SK-N-SH (cell line): ENCODE data around the gene POLR2A. TPM values are rescaled to one million over a fixed set of nuclear protein-coding genes. Genes with fewer than 3 reads are reported as not detected.

Source experiments
- CTCF ChIA-PET: fragments of 300-600, 350-600 bp; formaldehyde crosslinking; extraction: SDS; loops from one replicate; lab custom pipeline; 2021; lab: Yijun Ruan, JAX
- POLR2A ChIA-PET: fragments of 350-600 bp; sonication (Branson Sonifier 250); formaldehyde crosslinking; extraction: SDS; loops from one replicate; lab custom pipeline; 2020; ENCODE audit warnings: antibody characterized with exemption, inconsistent platforms; lab: Yijun Ruan, JAX
- DNase-seq: peaks from one replicate; pipeline ENCODE4 v3.0.0; 2012
- H2AFZ ChIP-seq: fragments of 200-600 bp; sonication (generic); 2 replicates; pipeline ENCODE4 v1.8.1; 2016; ENCODE audit warnings: antibody characterized with exemption, mild to moderate bottlenecking, low read depth
- H3F3A ChIP-seq: fragments of 200-600 bp; sonication (generic); replicated peaks from 2 replicates; pipeline ENCODE3; 2016; ENCODE audit warnings: antibody characterized with exemption, mild to moderate bottlenecking; ENCODE audit not compliant: insufficient read depth
- H3K27ac ChIP-seq, 2 experiments: fragments of 200-500 bp in 1 of 2; fragments of 200-600 bp in 1 of 2; sonication (Bioruptor generic) in 1 of 2; sonication (generic), shearing (Covaris generic) in 1 of 2; 2 replicates each; pipeline versions ENCODE4 v1.5.1 to v1.6.1; 2014 to 2016; ENCODE audit warnings: low read depth in 2 of 2, inconsistent platforms in 1 of 2, low read length in 1 of 2, mild to moderate bottlenecking in 1 of 2, mixed read lengths in 1 of 2
- H3K27me3 ChIP-seq: fragments of 200-600 bp; sonication (generic), shearing (Covaris generic); 2 replicates; pipeline ENCODE4 v1.6.1; 2016; ENCODE audit warnings: mixed run types; ENCODE audit not compliant: insufficient read depth
- H3K36me3 ChIP-seq, 2 experiments: fragments of 200-500 bp in 1 of 2; fragments of 200-600 bp in 1 of 2; sonication (Bioruptor generic) in 1 of 2; sonication (generic) in 1 of 2; replicated peaks in 1 of 2; 2 replicates each; pipeline versions ENCODE3 to v1.5.1; 2014 to 2016; ENCODE audit warnings: low read length in 1 of 2, mild to moderate bottlenecking in 1 of 2; ENCODE audit not compliant: insufficient read depth in 2 of 2, control insufficient read depth in 1 of 2
- H3K4me1 ChIP-seq, 2 experiments: fragments of 200-500 bp in 1 of 2; fragments of 200-600 bp in 1 of 2; sonication (Bioruptor generic) in 1 of 2; sonication (generic), shearing (Covaris generic) in 1 of 2; 2 replicates each; pipeline versions ENCODE4 v1.5.1 to v1.6.1; 2014 to 2016; ENCODE audit warnings: low read depth in 1 of 2, low read length in 1 of 2, mixed run types in 1 of 2; ENCODE audit not compliant: insufficient read depth in 2 of 2, control insufficient read depth in 1 of 2
- H3K4me2 ChIP-seq: fragments of 200-600 bp; sonication (generic), shearing (Covaris generic); 2 replicates; pipeline ENCODE4 v1.6.1; 2017; ENCODE audit warnings: mixed run types
- H3K4me3 ChIP-seq, 2 experiments: fragments of 200-500 bp in 1 of 2; fragments of 200-600 bp in 1 of 2; sonication (Bioruptor generic) in 1 of 2; sonication (generic), shearing (Covaris generic) in 1 of 2; 2 replicates each; pipeline versions ENCODE4 v1.5.1 to v1.8.1; 2014 to 2016; ENCODE audit warnings: low read depth in 2 of 2, inconsistent platforms in 1 of 2, low read length in 1 of 2, mild to moderate bottlenecking in 1 of 2, mixed read lengths in 1 of 2, moderate library complexity in 1 of 2
- H3K79me2 ChIP-seq: fragments of 200-600 bp; sonication (generic); 2 replicates; pipeline ENCODE4 v1.8.1; 2017; ENCODE audit warnings: mild to moderate bottlenecking; ENCODE audit not compliant: insufficient read depth
- H3K9ac ChIP-seq: fragments of 200-600 bp; sonication (generic); 2 replicates; pipeline ENCODE4 v1.6.1; 2017; ENCODE audit warnings: mixed run types
- H3K9me2 ChIP-seq: fragments of 200-600 bp; sonication (generic); 2 replicates; pipeline ENCODE4 v1.6.1; 2017; ENCODE audit warnings: mixed run types
- H3K9me3 ChIP-seq: fragments of 200-600 bp; sonication (generic); 2 replicates; pipeline ENCODE4 v1.6.1; 2017; ENCODE audit warnings: mixed run types, mild to moderate bottlenecking, moderate library complexity
- H4K20me1 ChIP-seq: fragments of 200-600 bp; sonication (generic); 2 replicates; pipeline ENCODE4 v1.6.1; 2017; ENCODE audit warnings: mild to moderate bottlenecking, mixed run types; ENCODE audit not compliant: insufficient read depth
- CTCF ChIP-seq: fragments of 200-600 bp; sonication (generic); IDR thresholded peaks from 2 replicates; pipeline ENCODE4 v1.6.1; 2017; ENCODE audit warnings: antibody characterized with exemption, mild to moderate bottlenecking, moderate library complexity
- EZH2phosphoT487 ChIP-seq: fragments of 200-600 bp; sonication (generic); IDR thresholded peaks from 2 replicates; pipeline ENCODE4 v1.6.1; 2017; ENCODE audit warnings: low read depth, mixed run types, mild to moderate bottlenecking, antibody characterized with exemption, moderate library complexity, borderline replicate concordance
- FOSL2 ChIP-seq: IDR thresholded peaks from 2 replicates; pipeline ENCODE4 v1.4.0; 2012; ENCODE audit warnings: low read depth, mild to moderate bottlenecking, moderate library complexity, borderline replicate concordance
- MXI1 ChIP-seq: IDR thresholded peaks from 2 replicates; pipeline ENCODE4 v1.6.1; 2012; ENCODE audit warnings: mild to moderate bottlenecking, low read depth, low read length, improper control_type of control experiment
- REST ChIP-seq: IDR thresholded peaks from 2 replicates; pipeline ENCODE4 v1.6.1; 2012; ENCODE audit warnings: mild to moderate bottlenecking, low read depth, low read length, moderate library complexity
- SIN3A ChIP-seq: IDR thresholded peaks from 2 replicates; pipeline ENCODE4 v1.6.1; 2012; ENCODE audit warnings: low read depth, mild to moderate bottlenecking, low read length, moderate library complexity, borderline replicate concordance
- SMC3 ChIP-seq: IDR thresholded peaks from 2 replicates; pipeline ENCODE4 v1.6.1; 2012; ENCODE audit warnings: low read depth, low read length, improper control_type of control experiment
- WGBS: methylation state at CpG from one replicate; pipeline ENCODE4 v1.1.6; 2017; ENCODE audit warnings: low lambda C conversion rate; 5-methylcytosine and 5-hydroxymethylcytosine counted together
- polyA plus RNA-seq, 3 experiments: library from polyadenylated mRNA; depleted of rRNA; stranded (reverse); fragments of >200 nt; gene quantifications; 2 replicates each; pipeline ENCODE4 v1.2.3, GENCODE V29; 2012
- TF ChIP-seq, protein P1 (sequence below): IDR thresholded peaks from 2 replicates; pipeline ENCODE4 v1.4.0; 2012; ENCODE audit warnings: low read depth

POLR2A gene
- polyA plus RNA-seq, 1 of the 3 experiments (the other 2 are of a cell fraction) = 37.3 TPM

- POLR2A ChIA-PET = no interaction called here
These were observed 24.0 kb downstream of the POLR2A start for GRCh38 chr17:7508145-7508544.

More at GRCh38 chr17:7508145-7508544, 24.0 kb downstream of the POLR2A start:
- H3K4me1 ChIP-seq = no peaks in the 10 kb centered on the region
- H3K9me2 ChIP-seq = no peaks in the 10 kb centered on the region
- H4K20me1 ChIP-seq = no peaks in the 10 kb centered on the region
- no peak overlapping the region for H2AFZ ChIP-seq
- peaks cover 8% of the 10 kb centered on the region for H3F3A ChIP-seq
- no peak overlapping the region for H3K27ac ChIP-seq
- CTCF ChIA-PET = interaction anchor here (0.6 to 11.6 kb wide), 5 partner anchors 14 to 325 kb away, joined by 3 to 236 read pairs (median 3); partner anchors contain the start of genes SENP3 and TNFSF13
- TF ChIP-seq REST = no peak
- TF ChIP-seq CTCF = no peak
- TF ChIP-seq FOSL2 = no peak
- TF ChIP-seq, protein P1, sequence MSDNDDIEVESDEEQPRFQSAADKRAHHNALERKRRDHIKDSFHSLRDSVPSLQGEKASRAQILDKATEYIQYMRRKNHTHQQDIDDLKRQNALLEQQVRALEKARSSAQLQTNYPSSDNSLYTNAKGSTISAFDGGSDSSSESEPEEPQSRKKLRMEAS = no peak
- TF ChIP-seq MXI1 = no peak
- TF ChIP-seq EZH2phosphoT487 = no peak
- no peak for TF ChIP-seq SMC3
- no peak for TF ChIP-seq SIN3A
- no peak overlapping the region for H3K9ac ChIP-seq
- H3K9me3 ChIP-seq = no peaks in the 10 kb centered on the region
- peaks cover 46 to 55% of the 10 kb centered on the region in 2 experiments for H3K36me3 ChIP-seq
- 92% methylated on average over 10 of the region's 11 CpGs for WGBS
- no peak for DNase-seq
- no peak overlapping the region for H3K4me2 ChIP-seq
- no peak overlapping the region for H3K4me3 ChIP-seq
- no peaks in the 10 kb centered on the region for H3K27me3 ChIP-seq
- no peaks in the 10 kb centered on the region for H3K79me2 ChIP-seq
